Breast epithelium (tissue), 3 donors: ENCODE results near the gene RGL1.

Source experiments
- POLR2A ChIP-seq: fragments of 450-650 bp; IDR thresholded peaks from one replicate; pipeline ENCODE4 v1.6.1; 2016; ENCODE audit warnings: antibody characterized with exemption, mild to moderate bottlenecking, moderate library complexity
- POLR2AphosphoS5 ChIP-seq, 3 donors: sonication (generic); formaldehyde crosslinking; IDR thresholded peaks; one replicate each; pipeline ENCODE4 v1.6.1; 2017; ENCODE audit warnings: antibody characterized with exemption in 3 of 3
- TF ChIP-seq, protein P1 (sequence below), 3 donors: fragments of 450-650 bp; IDR thresholded peaks; one replicate each; pipeline ENCODE4 v1.5.1; 2016 to 2017; ENCODE audit warnings: antibody characterized with exemption in 3 of 3, mild to moderate bottlenecking in 3 of 3, moderate library complexity in 3 of 3

DNA sequence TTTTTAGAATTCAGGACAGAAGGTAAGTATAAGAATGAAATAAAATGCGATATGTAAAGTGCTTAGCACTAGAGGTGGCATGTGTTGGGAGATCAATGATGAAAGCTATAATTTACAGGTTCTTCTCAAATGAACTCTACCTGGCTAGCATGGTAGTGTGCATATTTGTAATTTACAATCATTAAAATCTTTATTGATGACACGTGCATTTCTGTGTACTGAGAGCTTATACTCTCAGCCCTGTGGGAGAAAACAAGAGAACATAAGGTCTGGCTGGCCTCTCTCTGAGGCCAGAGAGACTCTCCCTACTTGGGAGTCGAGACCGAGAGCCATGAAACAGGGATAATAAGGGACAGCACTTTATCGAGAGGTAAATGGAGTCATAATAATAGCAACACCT lies 156.2 kb downstream of the RGL1 start:
- no peak for TF ChIP-seq POLR2A
- TF ChIP-seq, protein P1, sequence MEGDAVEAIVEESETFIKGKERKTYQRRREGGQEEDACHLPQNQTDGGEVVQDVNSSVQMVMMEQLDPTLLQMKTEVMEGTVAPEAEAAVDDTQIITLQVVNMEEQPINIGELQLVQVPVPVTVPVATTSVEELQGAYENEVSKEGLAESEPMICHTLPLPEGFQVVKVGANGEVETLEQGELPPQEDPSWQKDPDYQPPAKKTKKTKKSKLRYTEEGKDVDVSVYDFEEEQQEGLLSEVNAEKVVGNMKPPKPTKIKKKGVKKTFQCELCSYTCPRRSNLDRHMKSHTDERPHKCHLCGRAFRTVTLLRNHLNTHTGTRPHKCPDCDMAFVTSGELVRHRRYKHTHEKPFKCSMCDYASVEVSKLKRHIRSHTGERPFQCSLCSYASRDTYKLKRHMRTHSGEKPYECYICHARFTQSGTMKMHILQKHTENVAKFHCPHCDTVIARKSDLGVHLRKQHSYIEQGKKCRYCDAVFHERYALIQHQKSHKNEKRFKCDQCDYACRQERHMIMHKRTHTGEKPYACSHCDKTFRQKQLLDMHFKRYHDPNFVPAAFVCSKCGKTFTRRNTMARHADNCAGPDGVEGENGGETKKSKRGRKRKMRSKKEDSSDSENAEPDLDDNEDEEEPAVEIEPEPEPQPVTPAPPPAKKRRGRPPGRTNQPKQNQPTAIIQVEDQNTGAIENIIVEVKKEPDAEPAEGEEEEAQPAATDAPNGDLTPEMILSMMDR (IDR thresholded peaks at IDR 0.05), result no peak
- no peak for TF ChIP-seq POLR2AphosphoS5 (IDR thresholded peaks at IDR 0.05)
